Measurements from ENCODE around the gene FASTKD2.
"Not testable (repeated sequence)": the region's sequence is repeated elsewhere in the genome, so short reads cannot be mapped to it uniquely, and the experiment has no call there.

Gene FASTKD2

DNA sequence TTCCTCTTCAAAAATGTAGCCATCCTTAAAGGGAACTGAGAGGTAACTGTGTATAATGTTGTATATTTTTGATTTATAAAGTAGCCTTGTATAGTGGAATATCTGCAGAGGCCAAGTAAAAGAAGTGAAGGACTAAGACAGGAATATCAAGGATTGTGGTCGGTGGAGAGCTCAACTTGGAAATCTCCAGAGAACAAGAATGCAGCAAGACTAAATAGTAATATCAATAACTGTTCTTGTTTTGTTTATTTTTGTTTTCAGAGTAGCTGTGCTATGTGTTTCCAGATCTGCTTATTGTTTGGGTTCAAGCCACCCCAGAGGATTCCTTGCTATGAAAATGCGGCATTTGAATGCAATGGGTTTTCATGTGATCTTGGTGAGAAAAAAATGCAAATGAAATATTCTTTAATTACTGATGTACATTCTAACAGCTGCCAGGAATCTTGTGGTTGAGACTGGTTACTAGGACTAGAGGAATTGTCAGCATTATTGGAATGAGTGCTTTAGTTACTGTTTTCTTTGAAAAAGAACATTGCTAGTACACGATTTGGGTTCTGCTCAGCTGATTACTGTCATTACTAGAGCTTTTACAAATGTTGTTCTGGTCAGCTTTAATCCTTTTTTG is 25.0 kb downstream of the FASTKD2 start:
- DNase-seq (ENCODE audit: low spot score), result no peak

DNA sequence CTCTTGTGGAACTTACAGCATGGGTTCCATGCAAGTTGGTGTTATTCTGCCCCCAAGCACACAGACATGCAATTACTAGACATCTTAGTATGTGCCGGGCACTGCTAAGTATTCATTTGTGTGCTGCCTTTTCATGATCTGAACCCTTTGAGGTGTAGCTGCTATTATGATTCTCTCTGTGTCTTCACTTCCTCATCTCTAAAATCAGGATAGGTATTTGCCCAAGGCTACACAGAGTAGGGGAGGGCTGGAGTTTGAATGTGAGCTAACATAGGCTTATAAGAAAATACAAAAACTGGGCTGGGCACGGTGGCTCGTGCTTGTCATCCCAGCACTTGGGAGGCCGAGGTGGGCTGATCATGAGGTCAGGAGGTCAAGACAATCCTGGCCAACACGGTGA is 27.2 kb downstream of the FASTKD2 start:
- DNase-seq (ENCODE audit: low spot score), result no peak

DNA sequence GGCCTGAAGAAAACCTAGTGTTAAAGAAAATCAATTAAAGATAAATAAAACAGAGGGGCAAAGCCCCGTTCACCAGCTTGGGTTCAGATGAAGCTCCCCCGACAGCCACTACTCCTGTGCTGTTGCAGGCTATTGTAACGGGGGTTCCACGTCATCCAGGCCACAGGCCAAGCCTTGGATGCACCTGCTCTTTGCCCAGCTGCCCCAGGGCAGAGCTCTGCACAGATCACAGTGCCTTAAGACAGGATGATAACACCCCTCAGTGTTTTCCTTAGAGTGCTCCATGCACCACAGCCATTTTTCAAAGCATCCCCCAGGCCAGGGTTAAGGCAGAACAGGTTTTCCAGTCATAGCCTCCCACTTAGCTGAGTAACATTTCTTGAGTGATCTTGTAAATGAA is 32.0 kb downstream of the FASTKD2 start:
- DNase-seq (ENCODE audit: low spot score), result no peak

DNA sequence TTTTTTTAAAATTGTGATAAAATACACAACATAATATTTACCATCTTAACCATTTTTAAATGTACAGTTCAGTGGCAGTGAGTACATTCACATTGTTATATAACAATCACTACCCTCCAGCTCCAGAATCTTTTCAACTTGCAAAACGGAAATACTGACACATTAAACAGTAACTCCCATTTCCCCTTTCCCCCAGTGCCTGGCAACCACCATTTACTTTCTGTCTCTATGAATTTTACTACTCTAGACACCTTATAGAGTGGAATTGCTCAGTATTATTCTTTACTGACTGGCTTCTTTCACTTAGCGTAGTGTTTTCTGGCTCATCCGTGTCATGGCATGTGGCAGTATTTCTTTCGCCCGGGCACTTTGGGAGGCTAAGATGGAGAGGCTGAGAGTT is 32.6 kb downstream of the FASTKD2 start:
- DNase-seq (ENCODE audit: low spot score), result no peak

DNA sequence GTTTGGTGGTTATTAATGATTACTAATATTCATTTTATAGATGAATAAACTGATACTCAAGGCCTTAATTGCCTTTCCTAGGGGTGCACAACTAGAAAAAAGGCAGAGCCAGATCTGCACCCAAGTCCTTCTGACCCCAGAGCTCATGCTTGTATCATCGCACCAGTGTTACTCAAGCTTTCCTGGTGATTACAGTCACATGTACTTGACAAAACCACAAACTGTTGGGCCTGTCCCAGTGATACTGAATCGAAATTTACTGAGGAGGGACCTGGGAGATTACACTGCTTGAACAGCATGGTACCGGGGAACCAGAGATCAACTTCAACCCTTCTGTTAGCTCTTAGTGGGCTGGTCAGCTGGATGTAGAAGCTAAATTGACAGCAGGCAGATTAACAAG is 33.7 kb downstream of the FASTKD2 start:
- DNase-seq (ENCODE audit: low spot score), result no peak

DNA sequence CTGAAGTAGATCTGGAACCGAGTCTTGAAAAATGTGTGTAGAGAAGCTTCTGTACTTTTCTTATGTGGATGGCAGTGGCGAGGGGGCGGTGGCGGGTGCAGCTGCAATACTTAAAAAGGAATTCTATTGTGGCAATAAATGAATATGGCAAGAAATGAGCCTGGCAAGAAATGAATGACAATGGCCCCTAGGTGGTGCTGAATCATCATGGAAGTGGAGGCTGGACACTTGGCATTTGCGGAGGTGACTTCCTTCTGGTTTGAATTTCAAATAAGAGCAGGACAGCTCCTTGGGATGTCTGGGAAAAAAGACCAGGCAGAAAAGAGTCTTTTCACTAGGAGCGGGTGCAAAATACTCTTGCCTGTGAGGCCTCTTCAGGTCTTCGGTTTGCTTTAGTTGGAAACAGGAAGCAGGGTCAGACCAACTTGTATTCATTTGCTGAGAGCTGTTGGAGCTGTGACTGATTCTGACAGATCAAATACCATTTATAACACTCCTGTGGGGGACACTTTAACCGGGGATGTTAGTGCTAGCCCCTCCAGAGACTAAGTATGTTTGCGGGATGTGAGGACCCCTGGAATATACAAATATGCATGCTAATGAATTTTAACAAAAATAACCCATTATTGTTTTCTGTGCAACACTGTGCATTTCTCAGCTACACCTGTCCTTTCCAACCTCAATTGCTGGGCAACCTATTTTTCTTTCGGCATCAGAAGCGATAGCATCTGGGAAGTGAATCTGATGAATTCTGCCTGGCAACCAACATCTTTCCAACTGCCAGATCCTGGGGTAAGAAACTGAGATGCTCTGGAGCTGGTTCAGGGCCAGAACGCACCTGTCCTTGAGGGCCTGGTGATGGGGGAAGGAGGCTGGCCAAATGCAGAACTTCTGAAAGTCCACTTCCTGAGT is 35.4 kb downstream of the FASTKD2 start:
- DNase-seq (ENCODE audit: low spot score), result peak; percentile 76

DNA sequence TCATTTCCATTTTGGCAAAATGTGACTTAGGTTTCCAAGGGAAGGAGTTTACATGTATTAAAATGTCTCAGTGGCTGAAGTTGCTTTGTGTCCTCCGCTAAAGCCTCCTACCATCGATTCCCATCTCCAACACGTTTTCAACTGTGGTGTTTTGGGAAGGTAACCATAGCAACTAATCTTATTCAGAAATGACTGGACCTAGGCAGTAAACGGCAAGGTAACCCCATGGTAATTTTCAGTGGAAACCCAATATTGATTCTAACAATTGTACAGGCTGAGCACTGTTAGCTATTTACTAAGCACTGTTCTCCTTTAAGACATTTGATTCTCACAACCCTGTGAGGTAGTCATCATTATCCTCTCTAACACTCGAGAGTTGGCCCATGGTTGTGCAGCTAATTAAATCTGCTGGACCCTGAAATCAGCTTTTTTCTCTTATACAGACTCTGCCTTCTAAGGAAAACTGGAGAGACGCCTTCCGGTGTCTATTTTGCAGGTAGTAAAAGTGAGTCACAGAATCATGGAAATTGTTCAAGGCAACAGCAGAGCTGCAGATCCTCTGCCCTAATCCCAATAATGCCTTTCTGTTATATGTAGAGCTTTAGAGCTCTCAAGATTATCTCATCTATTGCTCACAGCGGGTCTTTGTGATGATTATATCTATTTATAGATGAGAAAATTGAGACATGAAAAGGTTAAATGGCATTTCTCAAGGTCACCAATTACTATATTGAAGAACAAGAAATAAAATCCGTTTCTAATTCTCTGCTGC is 36.2 kb downstream of the FASTKD2 start:
- no peak for DNase-seq (ENCODE audit: low spot score)

DNA sequence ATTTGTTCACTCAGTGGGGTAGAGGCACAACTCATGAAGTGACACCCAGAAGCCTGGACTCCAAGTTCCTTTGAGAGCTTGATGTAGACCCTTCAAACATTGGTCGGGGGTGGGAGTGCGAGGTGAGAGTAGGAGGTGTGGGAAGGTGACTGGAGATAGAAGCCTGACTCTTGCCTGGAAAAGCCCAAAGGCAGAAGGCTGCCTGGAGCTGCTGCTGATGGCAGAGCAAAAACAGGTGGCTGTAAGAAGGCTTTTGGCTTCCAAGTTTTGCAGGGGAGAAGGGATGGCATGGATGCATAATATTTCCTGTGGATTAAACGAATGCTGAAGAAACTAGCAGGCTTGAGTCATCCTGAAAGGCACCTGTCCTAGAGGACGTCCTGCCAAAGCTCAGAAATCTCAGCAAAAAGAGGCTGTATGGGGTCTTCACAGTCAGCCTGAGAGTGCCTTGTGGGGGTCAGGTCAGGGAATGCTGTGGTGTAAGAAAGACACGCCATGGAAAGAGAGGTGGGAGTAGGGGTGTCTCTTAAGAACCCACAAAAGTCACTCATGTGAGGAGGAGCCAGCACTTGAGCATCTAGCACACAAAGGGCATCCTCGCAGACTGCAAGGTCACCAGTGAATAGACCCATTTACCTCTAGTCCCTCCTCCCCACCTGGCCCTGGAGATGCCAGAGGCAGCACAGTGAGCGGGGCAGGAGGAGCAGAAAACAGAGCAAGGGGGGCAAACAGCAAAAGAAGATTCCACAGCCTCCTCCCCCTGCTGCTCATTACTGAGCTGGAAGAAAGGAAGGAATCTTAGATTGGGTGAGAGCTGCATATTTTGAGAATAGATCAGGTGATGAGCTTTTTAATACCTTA is 37.5 kb downstream of the FASTKD2 start:
- DNase-seq (ENCODE audit: low spot score), result no peak

DNA sequence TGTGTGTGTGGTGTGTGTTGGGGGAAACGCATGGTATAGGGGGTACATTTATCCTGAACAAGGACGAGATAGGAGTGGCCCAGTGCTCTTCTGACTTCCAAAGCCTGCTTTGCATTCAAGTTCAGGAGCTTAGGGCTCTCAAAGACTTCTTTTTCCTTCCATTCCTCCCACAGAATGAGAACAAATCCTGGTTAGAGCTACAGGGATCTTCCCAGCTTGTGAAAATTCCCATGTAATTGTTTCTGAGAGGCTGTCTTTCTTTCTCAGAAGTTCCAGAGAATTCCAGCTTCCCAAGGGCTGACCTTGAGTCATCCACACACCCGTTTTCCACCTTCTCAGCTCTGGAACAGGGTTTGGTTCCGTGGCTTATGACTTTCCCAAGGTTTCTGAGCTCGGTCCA is 38.9 kb downstream of the FASTKD2 start:
- DNase-seq (ENCODE audit: low spot score), result no peak

DNA sequence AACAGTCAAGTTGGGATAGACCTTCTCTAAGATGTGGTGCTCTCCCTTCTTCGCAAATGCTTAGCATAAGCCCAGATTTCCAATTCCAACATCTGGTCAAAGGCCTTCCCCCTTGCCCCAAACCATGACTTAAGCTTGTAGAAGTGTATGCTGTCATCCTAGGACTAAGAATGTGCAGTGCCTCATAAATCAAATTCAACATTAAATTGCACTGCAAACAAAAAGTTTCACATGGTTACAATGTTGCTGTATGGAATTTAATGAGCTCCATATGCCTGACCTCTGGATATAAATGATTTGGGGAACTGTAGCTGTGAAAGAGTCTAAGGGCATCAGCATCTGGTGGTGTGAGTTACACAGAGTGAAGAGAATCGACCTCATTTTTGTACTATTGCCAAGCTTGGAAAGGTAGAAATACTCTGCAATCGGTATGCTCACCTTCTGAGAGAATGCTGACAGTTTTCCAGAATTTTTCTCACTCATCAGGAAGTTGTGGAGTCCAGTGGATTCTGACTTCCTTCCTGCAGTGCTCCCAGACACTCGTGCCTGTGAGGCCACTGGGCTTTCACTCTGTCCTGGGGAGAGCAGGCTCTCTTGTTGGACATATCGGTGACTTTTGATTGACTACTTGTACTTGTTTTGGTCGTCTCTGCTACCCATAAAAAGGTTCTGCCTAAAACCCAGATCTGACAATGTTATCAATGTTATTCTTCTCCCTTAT is 40.6 kb downstream of the FASTKD2 start:
- DNase-seq (ENCODE audit: low spot score), result no peak

DNA sequence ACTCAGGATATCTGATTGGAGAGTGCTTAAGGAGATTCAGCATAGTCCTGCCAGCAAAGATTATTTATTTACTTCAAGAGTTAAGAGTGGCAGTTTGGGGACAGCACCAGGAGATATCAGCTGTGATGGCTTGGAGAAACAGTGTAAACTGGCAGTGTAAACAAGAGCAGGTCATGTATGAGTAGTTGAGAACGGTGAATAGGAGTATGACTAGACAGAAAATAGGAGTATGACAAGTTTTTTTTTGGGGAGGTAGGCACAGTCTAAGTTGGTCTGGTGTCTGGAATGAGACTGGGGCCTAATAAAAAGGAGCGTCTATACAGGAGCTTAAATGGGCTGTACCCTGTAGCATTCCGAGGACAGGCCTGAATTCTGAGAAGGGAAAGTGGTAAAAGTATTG is 42.2 kb downstream of the FASTKD2 start:
- not testable (repeated sequence) for DNase-seq (ENCODE audit: low spot score)

DNA sequence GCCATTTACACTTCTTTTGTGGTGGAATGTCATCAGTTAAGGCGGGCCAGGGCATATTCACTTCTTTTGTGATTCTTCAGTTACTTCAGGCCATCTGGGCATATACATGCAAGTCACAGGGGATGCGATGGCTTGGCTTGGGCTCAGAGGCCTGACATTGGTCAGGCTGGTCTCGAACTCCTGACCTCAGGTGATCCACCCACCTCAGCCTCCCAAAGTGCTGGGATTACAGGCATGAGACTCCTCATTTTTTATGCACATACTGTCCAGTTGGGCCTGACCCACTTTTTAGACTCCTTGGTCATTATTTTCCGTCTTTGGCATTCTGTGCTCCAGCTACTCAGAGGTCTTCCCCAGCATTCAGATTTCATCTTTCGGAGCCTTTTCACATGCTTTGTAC is 47.1 kb downstream of the FASTKD2 start:
- not testable (repeated sequence) for DNase-seq (ENCODE audit: low spot score)

DNA sequence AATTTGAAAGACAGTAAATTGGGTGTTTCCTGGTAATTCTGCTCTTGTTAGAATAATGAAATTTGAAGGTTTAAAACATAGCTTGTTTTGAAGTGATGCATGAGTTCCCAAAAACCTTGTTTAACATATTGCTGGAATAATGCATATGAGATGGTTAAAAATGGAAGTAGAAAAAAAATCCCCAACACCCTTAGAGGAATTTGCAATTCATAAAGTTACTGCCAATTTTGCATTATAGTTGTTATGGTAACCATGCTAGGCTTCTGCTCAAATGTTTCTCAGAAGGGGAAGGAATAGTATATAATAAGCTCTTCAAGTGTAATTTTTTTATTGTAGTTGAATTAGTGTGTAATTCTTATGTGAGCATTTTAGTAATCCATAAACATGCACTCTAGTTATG is 49.1 kb downstream of the FASTKD2 start:
- no peak for DNase-seq (ENCODE audit: low spot score)

DNA sequence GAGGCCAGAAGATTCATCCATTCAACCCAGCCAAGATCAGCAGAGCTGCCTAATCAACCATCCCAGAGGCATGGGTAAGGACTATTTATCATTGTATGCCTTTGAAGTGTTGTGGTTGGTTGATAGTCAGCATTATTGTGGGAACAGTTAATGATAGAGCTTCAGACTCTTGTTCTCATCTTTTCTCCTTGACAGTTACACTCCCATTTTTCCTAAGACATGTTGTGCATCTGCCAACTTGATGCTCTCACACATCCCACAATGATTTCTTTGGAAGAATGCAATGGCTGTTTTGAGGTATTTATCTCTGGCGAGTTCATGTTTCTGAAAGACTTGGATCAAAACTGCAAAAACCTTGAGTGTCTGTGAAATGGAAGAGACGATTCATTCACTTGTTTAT is 55.4 kb downstream of the FASTKD2 start:
- DNase-seq (ENCODE audit: low spot score), result no peak

DNA sequence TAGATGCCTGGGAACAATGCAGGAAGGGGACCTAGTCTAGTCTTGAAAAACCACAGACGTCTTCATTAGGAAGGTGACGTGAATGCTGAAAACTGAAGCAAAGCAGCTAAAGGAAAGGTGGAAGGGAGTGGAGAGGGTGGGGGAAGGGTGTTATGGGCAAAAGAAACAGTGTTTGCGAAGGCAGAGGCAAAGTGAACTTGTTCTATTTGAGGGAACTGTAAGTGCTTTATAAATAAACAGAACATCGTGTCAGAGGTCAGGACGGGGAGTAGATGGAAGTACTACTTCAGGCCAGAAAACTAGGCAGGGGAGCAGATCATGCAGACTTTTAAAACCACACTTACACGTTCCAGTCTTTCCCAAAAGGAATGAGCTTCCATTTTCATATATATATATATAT is 57.8 kb downstream of the FASTKD2 start:
- no peak for DNase-seq (ENCODE audit: low spot score)

DNA sequence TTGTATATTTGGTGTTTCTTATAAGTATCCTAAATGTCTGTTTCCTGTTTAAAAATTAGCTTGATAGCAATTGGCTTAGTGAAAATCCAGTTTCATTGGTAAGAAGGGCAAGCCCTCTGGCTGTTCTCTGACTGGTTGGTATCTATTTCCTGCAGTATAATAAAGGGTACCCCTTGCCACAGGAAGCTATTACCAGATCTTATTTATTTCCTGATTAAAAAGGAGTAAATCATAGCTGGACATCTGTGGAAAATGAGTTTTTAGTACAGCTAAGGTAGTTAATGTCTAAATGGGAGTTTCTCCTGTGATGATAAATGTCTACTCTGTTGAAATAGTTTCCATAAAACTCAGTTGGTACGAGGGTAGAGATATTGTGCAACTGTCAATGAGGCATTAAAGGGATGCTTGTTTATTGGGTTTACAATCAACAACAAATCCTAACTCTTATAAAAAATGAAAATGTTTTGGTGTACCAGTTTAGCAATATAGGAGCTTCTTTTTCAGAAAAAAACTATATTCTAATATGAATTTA is 58.7 kb downstream of the FASTKD2 start:
- DNase-seq (ENCODE audit: low spot score), result no peak

DNA sequence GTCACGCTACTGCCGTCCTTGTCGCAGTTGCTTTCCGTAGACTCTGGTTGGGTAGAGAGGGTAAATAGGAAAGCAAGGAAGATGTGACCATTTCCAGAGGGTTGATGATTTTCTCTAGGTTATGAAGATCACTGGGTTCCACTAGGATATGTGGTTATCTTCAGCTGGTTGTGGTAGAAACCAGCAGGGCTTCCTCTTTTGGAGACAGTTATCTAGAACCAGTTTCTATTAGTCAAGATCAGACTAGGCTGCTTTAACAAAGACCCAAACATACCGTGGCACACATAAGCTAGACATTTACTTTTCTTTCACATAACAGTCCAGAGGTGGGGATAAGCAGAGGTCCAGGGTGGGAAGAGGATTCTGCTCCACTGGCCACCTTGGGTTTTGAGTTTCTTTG is 59.6 kb downstream of the FASTKD2 start:
- DNase-seq (ENCODE audit: low spot score), result no peak

DNA sequence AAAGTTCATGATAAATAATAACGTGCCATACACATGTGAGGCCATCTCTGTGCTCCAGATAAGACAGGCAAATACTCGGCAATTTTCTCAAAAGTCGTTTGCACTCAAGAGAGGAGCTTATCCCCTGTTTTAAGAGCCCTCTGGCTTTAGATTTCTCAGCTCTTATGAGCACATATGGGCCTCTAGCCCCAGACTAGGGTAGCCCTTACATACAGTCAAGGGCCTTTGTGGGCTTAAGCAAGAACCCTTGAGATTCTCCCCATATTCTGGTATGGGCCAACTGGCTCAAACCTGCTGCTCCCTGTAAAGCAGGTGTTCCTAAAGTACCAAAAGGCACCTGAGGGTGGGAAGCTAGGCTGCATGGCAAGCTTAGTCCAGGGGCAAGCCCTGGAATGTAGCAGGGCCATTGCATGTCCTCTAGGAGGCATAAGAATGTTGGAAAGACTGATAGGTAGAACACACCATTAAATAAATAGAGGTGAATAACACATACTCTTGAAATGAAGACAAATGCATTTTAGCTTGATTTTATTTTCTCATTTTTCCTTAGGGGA is 66.1 kb downstream of the FASTKD2 start:
- DNase-seq (ENCODE audit: low spot score), result no peak

DNA sequence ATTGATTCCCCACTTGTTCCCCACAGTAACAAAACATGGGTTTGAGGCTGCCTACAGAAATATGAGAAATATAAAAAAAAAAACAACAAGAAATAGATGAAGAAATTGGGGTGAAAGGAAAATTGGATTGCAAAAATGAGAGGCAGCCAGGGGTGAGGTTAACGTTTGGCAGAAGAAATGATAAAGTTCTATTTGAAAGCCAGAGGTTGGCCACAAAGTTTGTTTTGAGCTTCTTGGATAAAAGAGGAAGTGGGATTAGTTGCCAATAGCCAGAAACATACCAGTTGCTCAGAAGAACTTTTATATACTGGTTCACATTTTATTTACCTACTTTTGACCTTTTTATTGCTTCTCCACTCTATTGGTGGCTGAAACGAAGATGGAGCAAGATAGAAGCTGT is 67.5 kb downstream of the FASTKD2 start:
- no peak for DNase-seq (ENCODE audit: low spot score)

DNA sequence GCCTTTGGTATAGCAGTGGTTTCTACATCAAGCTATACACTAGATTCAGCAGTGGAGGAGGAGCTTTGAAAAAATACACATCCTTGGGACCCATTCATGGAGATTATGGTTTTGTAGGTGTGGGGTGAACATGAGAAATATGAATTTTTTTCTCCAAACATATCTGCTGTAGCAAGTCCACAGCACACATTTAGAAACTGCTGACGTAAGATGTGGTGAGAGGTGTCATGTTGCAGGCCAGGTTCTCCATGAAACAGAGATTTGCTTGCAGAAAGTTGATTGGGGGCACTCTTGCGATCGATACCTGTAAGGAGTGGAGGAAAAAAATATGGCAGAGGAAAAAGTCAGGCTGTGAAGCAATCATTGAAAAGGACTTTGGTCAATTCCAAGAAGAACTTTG is 67.9 kb downstream of the FASTKD2 start:
- DNase-seq (ENCODE audit: low spot score), result no peak

DNA sequence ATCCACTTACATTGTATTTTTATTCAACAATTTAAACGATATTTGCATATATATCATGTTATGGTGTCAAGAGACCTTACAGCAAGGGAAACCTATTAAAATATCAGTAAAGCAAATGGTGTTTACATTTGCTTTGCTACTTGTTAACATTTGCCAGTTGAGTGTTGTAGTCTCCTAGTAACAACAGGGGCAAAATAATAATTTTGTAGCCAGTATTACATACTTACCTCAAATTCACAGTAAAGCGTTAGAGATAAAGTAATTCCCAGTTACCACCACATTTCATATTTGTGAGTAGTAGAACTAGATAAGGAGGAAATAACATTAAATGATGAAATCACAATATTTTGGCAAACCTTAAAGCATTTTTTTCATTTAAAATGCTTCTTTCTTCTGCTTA is 71.3 kb downstream of the FASTKD2 start:
- no peak for DNase-seq (ENCODE audit: low spot score)
